Activated T-helper 17 cell treated with anti-CD3 and anti-CD28 coated beads, Interleukin-2, amount 50 U/mL, for 72 hours (primary cell): ENCODE data around the gene DDX59. TPM values are rescaled to one million over a fixed set of nuclear protein-coding genes. Genes with fewer than 3 reads are reported as not detected.
A peak's percentile ranks its signal among the peaks of the same experiment; 100 is the strongest.

Experiments used
- ATAC-seq: fragments of 150-1000 bp; cut with Tn5 transposase; replicated peaks from 2 replicates; pipeline ENCODE4 v1.10.0; 2021; ENCODE audit warnings: mild to moderate bottlenecking, moderate library complexity
- H3K27ac Mint-ChIP-seq: one replicate; pipeline ENCODE4 v1.8.0; 2022; ENCODE audit warnings: mixed read lengths
- H3K27me3 Mint-ChIP-seq: one replicate; pipeline ENCODE4 v1.8.0; 2022; ENCODE audit warnings: mixed read lengths
- H3K36me3 Mint-ChIP-seq: one replicate; pipeline ENCODE4 v1.8.0; 2022; ENCODE audit warnings: low read depth, mild to moderate bottlenecking, mixed read lengths
- H3K4me1 Mint-ChIP-seq: one replicate; pipeline ENCODE4 v1.8.0; 2022; ENCODE audit warnings: mixed read lengths
- H3K4me3 Mint-ChIP-seq: one replicate; pipeline ENCODE4 v1.8.0; 2022; ENCODE audit warnings: mild to moderate bottlenecking, mixed read lengths
- H3K9me3 Mint-ChIP-seq: one replicate; pipeline ENCODE4 v1.8.0; 2022; ENCODE audit warnings: mixed read lengths
- total RNA-seq, 2 donors: library from RNA; stranded (reverse); gene quantifications; one replicate each; pipeline ENCODE4 v1.2.3, GENCODE V29; 2022

Gene DDX59
- total RNA-seq, 2 donors from 2014 or later: 23.6 to 31.9 TPM

GRCh38 chr1:200683298-200683697 is 13.6 kb upstream of the DDX59 start:
- H3K27me3 Mint-ChIP-seq: peaks cover 4% of the 10 kb centered on the region
- no peaks in the 10 kb centered on the region for H3K9me3 Mint-ChIP-seq
- ATAC-seq: no peak
- H3K4me1 Mint-ChIP-seq: no peaks in the 10 kb centered on the region
- H3K36me3 Mint-ChIP-seq: no peaks in the 10 kb centered on the region
- no peak overlapping the region for H3K4me3 Mint-ChIP-seq
- no peak overlapping the region for H3K27ac Mint-ChIP-seq

- Mint-ChIP-seq H3K36me3 (no peaks in the 10 kb centered on the region), H3K27ac (no peak overlapping the region), H3K4me3 (no peak overlapping the region), H3K9me3 (no peaks in the 10 kb centered on the region), H3K27me3 (no peaks in the 10 kb centered on the region), H3K4me1 (no peaks in the 10 kb centered on the region)
- ATAC-seq: no peak
Measured at GRCh38 chr1:200681231-200681630, 11.5 kb upstream of the DDX59 start.

- H3K4me1 Mint-ChIP-seq: peaks cover 6% of the 10 kb centered on the region
- H3K9me3 Mint-ChIP-seq: no peaks in the 10 kb centered on the region
- no peak for ATAC-seq
- H3K4me3 Mint-ChIP-seq: no peak overlapping the region
- no peaks in the 10 kb centered on the region for H3K36me3 Mint-ChIP-seq
- no peak overlapping the region for H3K27ac Mint-ChIP-seq
- no peaks in the 10 kb centered on the region for H3K27me3 Mint-ChIP-seq
Measured at GRCh38 chr1:200676829-200677228, 7.1 kb upstream of the DDX59 start.

GRCh38 chr1:200675588-200675852 is 5.8 kb upstream of the DDX59 start:
- no peaks in the 10 kb centered on the region for H3K27me3 Mint-ChIP-seq
- no peaks in the 10 kb centered on the region for H3K9me3 Mint-ChIP-seq
- H3K27ac Mint-ChIP-seq: no peak overlapping the region
- H3K4me3 Mint-ChIP-seq: no peak overlapping the region
- ATAC-seq: no peak
- no peaks in the 10 kb centered on the region for H3K36me3 Mint-ChIP-seq
- peaks cover 16% of the 10 kb centered on the region for H3K4me1 Mint-ChIP-seq

GRCh38 chr1:200674838-200675587 is 5.3 kb upstream of the DDX59 start:
- ATAC-seq: no peak
- H3K36me3 Mint-ChIP-seq: no peaks in the 10 kb centered on the region
- H3K27me3 Mint-ChIP-seq: no peaks in the 10 kb centered on the region
- peaks cover 16% of the 10 kb centered on the region for H3K4me1 Mint-ChIP-seq
- H3K9me3 Mint-ChIP-seq: no peaks in the 10 kb centered on the region
- H3K4me3 Mint-ChIP-seq: peak overlapping the region; percentile 24
- H3K27ac Mint-ChIP-seq: peak overlapping the region; percentile 20

GRCh38 chr1:200673952-200674823 is 4.5 kb upstream of the DDX59 start:
- Mint-ChIP-seq H3K36me3 (no peaks in the 10 kb centered on the region), H3K27ac (peak overlapping the region; percentile 20), H3K4me3 (no peak overlapping the region), H3K27me3 (no peaks in the 10 kb centered on the region), H3K9me3 (no peaks in the 10 kb centered on the region), H3K4me1 (peaks cover 16% of the 10 kb centered on the region)
- no peak for ATAC-seq

GRCh38 chr1:200671235-200671786 is 1.6 kb upstream of the DDX59 start:
- peak overlapping the region; percentile 97 for H3K27ac Mint-ChIP-seq
- H3K27me3 Mint-ChIP-seq: no peaks in the 10 kb centered on the region
- H3K4me3 Mint-ChIP-seq: peak overlapping the region; percentile 96
- H3K9me3 Mint-ChIP-seq: no peaks in the 10 kb centered on the region
- ATAC-seq: no peak
- peaks cover 5% of the 10 kb centered on the region for H3K36me3 Mint-ChIP-seq
- H3K4me1 Mint-ChIP-seq: peaks cover 26% of the 10 kb centered on the region

- H3K27ac Mint-ChIP-seq: peak overlapping the region; percentile 97
- H3K9me3 Mint-ChIP-seq: no peaks in the 10 kb centered on the region
- H3K36me3 Mint-ChIP-seq: peaks cover 14% of the 10 kb centered on the region
- peak overlapping the region; percentile 96 for H3K4me3 Mint-ChIP-seq
- H3K4me1 Mint-ChIP-seq: peaks cover 30% of the 10 kb centered on the region
- no peaks in the 10 kb centered on the region for H3K27me3 Mint-ChIP-seq
- ATAC-seq: peak; percentile 11
Measured at GRCh38 chr1:200670242-200671118, 773 bp upstream of the DDX59 start.

- Mint-ChIP-seq H3K4me3 (peak overlapping the region; percentile 96), H3K36me3 (peaks cover 31% of the 10 kb centered on the region), H3K27me3 (no peaks in the 10 kb centered on the region), H3K9me3 (no peaks in the 10 kb centered on the region), H3K4me1 (peaks cover 31% of the 10 kb centered on the region), H3K27ac (peak overlapping the region; percentile 58)
- ATAC-seq: no peak
Measured at GRCh38 chr1:200668514-200669313, 993 bp downstream of the DDX59 start.

GRCh38 chr1:200666309-200666708 is 3.4 kb downstream of the DDX59 start:
- Mint-ChIP-seq H3K4me3 (peak overlapping the region; percentile 42), H3K27me3 (no peaks in the 10 kb centered on the region), H3K36me3 (peaks cover 55% of the 10 kb centered on the region), H3K4me1 (peaks cover 31% of the 10 kb centered on the region), H3K27ac (peak overlapping the region; percentile 42), H3K9me3 (no peaks in the 10 kb centered on the region)
- no peak for ATAC-seq

GRCh38 chr1:200665861-200666260 is 3.8 kb downstream of the DDX59 start:
- no peak for ATAC-seq
- H3K27ac Mint-ChIP-seq: peak overlapping the region; percentile 42

GRCh38 chr1:200660719-200661118 is 9.0 kb downstream of the DDX59 start:
- Mint-ChIP-seq H3K4me3 (no peak overlapping the region), H3K36me3 (peaks cover 100% of the 10 kb centered on the region)

More at GRCh38 chr1:200665861-200666260, 3.8 kb downstream of the DDX59 start:
- Mint-ChIP-seq H3K4me1 (peaks cover 29% of the 10 kb centered on the region), H3K9me3 (no peaks in the 10 kb centered on the region), H3K36me3 (peaks cover 60% of the 10 kb centered on the region), H3K27me3 (no peaks in the 10 kb centered on the region), H3K4me3 (peak overlapping the region; percentile 42)

GRCh38 chr1:200659269-200659668 is 10.4 kb downstream of the DDX59 start:
- no peaks in the 10 kb centered on the region for H3K9me3 Mint-ChIP-seq
- H3K4me3 Mint-ChIP-seq: no peak overlapping the region
- peaks cover 100% of the 10 kb centered on the region for H3K36me3 Mint-ChIP-seq
- ATAC-seq: no peak
- peaks cover 21% of the 10 kb centered on the region for H3K4me1 Mint-ChIP-seq
- no peaks in the 10 kb centered on the region for H3K27me3 Mint-ChIP-seq
- H3K27ac Mint-ChIP-seq: peak overlapping the region; percentile 26

More at GRCh38 chr1:200660719-200661118, 9.0 kb downstream of the DDX59 start:
- Mint-ChIP-seq H3K4me1 (peaks cover 16% of the 10 kb centered on the region), H3K9me3 (no peaks in the 10 kb centered on the region), H3K27ac (no peak overlapping the region), H3K27me3 (no peaks in the 10 kb centered on the region)
- no peak for ATAC-seq
